Middle frontal gyrus (tissue), 1 donor: ENCODE results near the gene KRTAP1-5.
"Not testable (repeated sequence)": the region's sequence is repeated elsewhere in the genome, so short reads cannot be mapped to it uniquely, and the experiment has no call there.

ENCODE experiments used
- DNase-seq: peaks from one replicate; pipeline ENCODE4 v3.0.0-alpha.2; 2015; ENCODE audit warnings: low spot score; ENCODE audit errors: extremely low spot score

The KRTAP1-5 gene

GRCh38 chr17:41048441-41048840, 21.4 kb upstream of the KRTAP1-5 start:
- DNase-seq, result no peak

GRCh38 chr17:41046735-41047465, 19.9 kb upstream of the KRTAP1-5 start, which contains the start of gene KRTAP2-1:
Gene KRTAP2-1, minus strand, starts transcription at chr17:41047316. Its CDS starts 49 bp downstream, at chr17:41047267.
- DNase-seq, result not testable (repeated sequence)

GRCh38 chr17:41042953-41043352, 15.9 kb upstream of the KRTAP1-5 start:
- no peak for DNase-seq

GRCh38 chr17:41040783-41041571, 14.0 kb upstream of the KRTAP1-5 start, which contains the start of gene KRTAP1-1:
Gene KRTAP1-1, minus strand, starts transcription at chr17:41041450. Its CDS starts 53 bp downstream, at chr17:41041397.
- DNase-seq, result not testable (repeated sequence)

GRCh38 chr17:41037853-41038350, 10.9 kb upstream of the KRTAP1-5 start:
- DNase-seq, result no peak

- not testable (repeated sequence) for DNase-seq
Observed at GRCh38 chr17:41034346-41034935, 7.4 kb upstream of the KRTAP1-5 start, which contains the start of gene KRTAP1-3. Gene KRTAP1-3, minus strand, starts transcription at chr17:41034874. Its CDS starts 53 bp downstream, at chr17:41034821.

GRCh38 chr17:41029633-41030245, 2.7 kb upstream of the KRTAP1-5 start, which contains the start of gene KRTAP1-4:
Gene KRTAP1-4, minus strand, starts transcription at chr17:41030195. Its CDS starts 117 bp downstream, at chr17:41030078.
- DNase-seq, result no peak

GRCh38 chr17:41024697-41025096, 2.3 kb downstream of the KRTAP1-5 start:
- no peak for DNase-seq

- DNase-seq, result no peak
Observed at GRCh38 chr17:41020336-41020735, 6.7 kb downstream of the KRTAP1-5 start.

GRCh38 chr17:41019415-41019814, 7.6 kb downstream of the KRTAP1-5 start:
- no peak for DNase-seq

- no peak for DNase-seq
Observed at GRCh38 chr17:41018541-41018940, 8.5 kb downstream of the KRTAP1-5 start.

- no peak for DNase-seq
Observed at GRCh38 chr17:41016578-41017215, 10.3 kb downstream of the KRTAP1-5 start.

GRCh38 chr17:41015454-41015853, 11.6 kb downstream of the KRTAP1-5 start:
- no peak for DNase-seq

GRCh38 chr17:41013606-41014005, 13.4 kb downstream of the KRTAP1-5 start:
- DNase-seq, result no peak

GRCh38 chr17:41013181-41013580, 13.8 kb downstream of the KRTAP1-5 start:
- DNase-seq, result no peak

- DNase-seq, result no peak
Observed at GRCh38 chr17:41012326-41013120, 14.5 kb downstream of the KRTAP1-5 start.

- DNase-seq, result no peak
Observed at GRCh38 chr17:41010441-41010840, 16.6 kb downstream of the KRTAP1-5 start.

- no peak for DNase-seq
Observed at GRCh38 chr17:41009936-41010335, 17.1 kb downstream of the KRTAP1-5 start.

GRCh38 chr17:41009301-41009760, 17.7 kb downstream of the KRTAP1-5 start:
- DNase-seq, result no peak

GRCh38 chr17:41008811-41009210, 18.2 kb downstream of the KRTAP1-5 start, which contains the start of gene KRTAP3-1:
Gene KRTAP3-1, minus strand, starts transcription at chr17:41009128. Its CDS starts 54 bp downstream, at chr17:41009074.
- DNase-seq, result no peak
